ENCODE data around the gene MCL1. TPM values are rescaled to one million over a fixed set of nuclear protein-coding genes. Genes with fewer than 3 reads are reported as not detected.

The MCL1 gene
- total and polyA plus RNA-seq, 10 of the 15 experiments (the other 5 are each of a cell fraction or from before 2014, with no cell fraction given), result 18.1 to 148 (median 86.4) TPM

- Histone ChIP-seq H3K9me3 (replicated peaks; ENCODE audit: control insufficient read depth, insufficient read depth, low read length) (no peaks in the 10 kb centered on the region), H4K20me1 (ENCODE audit: control insufficient read depth, insufficient read depth) (no peaks in the 10 kb centered on the region), H3K9ac (ENCODE audit: control insufficient read depth, insufficient read depth, low read length) (no peak overlapping the region), H3K4me3 (no peak overlapping the region), H3K36me3 (ENCODE audit: control insufficient read depth in 2 of 2, insufficient read depth in 2 of 2, low read length in 1 of 2) (no peaks in the 10 kb centered on the region), H2AFZ (ENCODE audit: control insufficient read depth, low read depth, low read length) (no peak overlapping the region), H3K27me3 (replicated peaks in 1 of 2; ENCODE audit: control insufficient read depth in 2 of 2, insufficient read depth in 2 of 2, low read length in 1 of 2) (no peaks in the 10 kb centered on the region), H3K4me1 (ENCODE audit: control insufficient read depth, insufficient read depth, low read length) (no peaks in the 10 kb centered on the region; the same call in 1 of the 2 replicates), H3K27ac (ENCODE audit: control insufficient read depth, insufficient read depth) (no peak overlapping the region), H3K4me2 (ENCODE audit: control insufficient read depth, insufficient read depth) (no peak overlapping the region), H3K79me2 (ENCODE audit: control insufficient read depth, insufficient read depth, low read length) (no peaks in the 10 kb centered on the region)
- no peak for DNase-seq (ENCODE audit: low read depth, low spot score)
- ATAC-seq, result no peak
- intact Hi-C loops (cut with micrococcal nuclease; ENCODE audit: unreplicated experiment), result loop anchor here (1.0 to 5.0 kb wide), 2 partner anchors 69 to 276 kb away; partner anchors contain the start of gene CA14
- BruUV-seq (replicated peaks), result no TSS peak
- no peak for FAIRE-seq
- CTCF ChIA-PET, result interaction anchor here (0.6 to 3.0 kb wide), 27 partner anchors 9 to 462 kb away, joined by 3 to 36 read pairs (median 4); partner anchors contain the start of gene FALEC
- SMC1A ChIA-PET (ENCODE audit: uncharacterized antibody, unreplicated experiment), result interaction anchor here (0.7 to 5.9 kb wide), 5 partner anchors 17 to 277 kb away, joined by 3 to 26 read pairs (median 7); partner anchors contain the start of gene FALEC
- RAD21 ChIA-PET (ENCODE audit: unreplicated experiment), result interaction anchor here (0.7 to 2.7 kb wide), 5 partner anchors 15 to 67 kb away, joined by 3 to 8 read pairs (median 4); partner anchors contain the start of gene FALEC
- in situ Hi-C loops (cut with MboI), result no loop called here
- TF ChIP-seq MEF2B (IDR thresholded peaks at IDR 0.05; ENCODE audit: partially characterized antibody, poor library complexity, severe bottlenecking) (no peak), WRNIP1 (IDR thresholded peaks at IDR 0.05; ENCODE audit: borderline replicate concordance, low read depth, low read length) (no peak), ASH2L (IDR thresholded peaks at IDR 0.05; ENCODE audit: borderline replicate concordance, low read depth) (no peak), JUND (IDR thresholded peaks at IDR 0.05; ENCODE audit: low read depth, low read length) (no peak), CEBPZ (IDR thresholded peaks at IDR 0.05; ENCODE audit: low read depth, low read length) (no peak), STAT3 (IDR thresholded peaks at IDR 0.05; ENCODE audit: low read depth, low read length) (no peak), SP1 (IDR thresholded peaks at IDR 0.05; ENCODE audit: low read depth, low read length) (no peak), NFIC (IDR thresholded peaks at IDR 0.05; ENCODE audit: low read depth, low read length) (no peak), USF1 (IDR thresholded peaks at IDR 0.05; ENCODE audit: borderline replicate concordance, extremely low read length, insufficient read depth, low read depth, low read length) (no peak), RB1 (IDR thresholded peaks at IDR 0.05; ENCODE audit: borderline replicate concordance) (no peak), TCF3 (IDR thresholded peaks at IDR 0.05; ENCODE audit: borderline replicate concordance, insufficient read depth, low read depth, low read length) (no peak), JUNB (IDR thresholded peaks at IDR 0.05) (no peak), HDAC2 (IDR thresholded peaks at IDR 0.05) (no peak)
- POLR2A ChIA-PET, result interaction anchor here (0.6 to 0.8 kb wide), 3 partner anchors 92 to 202 kb away, joined by 3 read pairs; no protein-coding TSS in a partner anchor
- WGBS (ENCODE audit: insufficient coverage, insufficient replicate concordance, low lambda C conversion rate, missing lambda C conversion rate), result 20% methylated on average over 5 of the region's 5 CpGs
Measured at GRCh38 chr1:150532860-150533259, 46.5 kb downstream of the MCL1 start.
